Retinal pigment epithelial cell (primary cell): ENCODE measurements around the gene POLR3B.

Experiments used
- DNase-seq: peaks from one replicate; pipeline ENCODE4 v3.0.0-alpha.2; 2010; ENCODE audit warnings: low read depth
- H3K4me3 ChIP-seq: 2 replicates; pipeline ENCODE4 v1.5.1; 2011; ENCODE audit warnings: mild to moderate bottlenecking, low read length, control low read depth, moderate library complexity
- CTCF ChIP-seq: conservative IDR thresholded peaks from 2 replicates; pipeline ENCODE4 v1.5.1; 2011; ENCODE audit warnings: low read depth, low read length, control low read depth, inconsistent platforms

Gene POLR3B

GRCh38 chr12:106487664-106488063 lies 130.1 kb downstream of the POLR3B start:
- H3K4me3 ChIP-seq = no peak overlapping the region
- TF ChIP-seq CTCF = no peak
- no peak for DNase-seq

- H3K4me3 ChIP-seq = no peak overlapping the region
- no peak for TF ChIP-seq CTCF
- no peak for DNase-seq
Measured at GRCh38 chr12:106488884-106489283, 131.3 kb downstream of the POLR3B start.

- no peak overlapping the region for H3K4me3 ChIP-seq
- TF ChIP-seq CTCF = no peak
- DNase-seq = no peak
Measured at GRCh38 chr12:106490264-106490663, 132.7 kb downstream of the POLR3B start.

GRCh38 chr12:106492857-106493256 lies 135.3 kb downstream of the POLR3B start:
- TF ChIP-seq CTCF = no peak
- DNase-seq = no peak
- H3K4me3 ChIP-seq = no peak overlapping the region

GRCh38 chr12:106493531-106493930 lies 136.0 kb downstream of the POLR3B start:
- TF ChIP-seq CTCF = no peak
- H3K4me3 ChIP-seq = no peak overlapping the region
- DNase-seq = no peak

GRCh38 chr12:106495354-106495965 lies 137.9 kb downstream of the POLR3B start:
- H3K4me3 ChIP-seq = no peak overlapping the region
- TF ChIP-seq CTCF = no peak
- DNase-seq = no peak

GRCh38 chr12:106498056-106498455 lies 140.5 kb downstream of the POLR3B start:
- TF ChIP-seq CTCF = no peak
- no peak for DNase-seq
- H3K4me3 ChIP-seq = no peak overlapping the region
